GM12878 (cell line): ENCODE data around the gene TAS1R2. TPM values are rescaled to one million over a fixed set of nuclear protein-coding genes. Genes with fewer than 3 reads are reported as not detected.

Source experiments
- ATAC-seq: fragments of 200-7000 bp; cut with Tn5 transposase; 3 replicates; pipeline ENCODE4 v1.9.1; 2020; ENCODE audit warnings: mild to moderate bottlenecking, moderate library complexity
- BruUV-seq: library from RNA; stranded (reverse); fragments of 400-500 nt; replicated peaks from 2 replicates; lab custom pipeline; 2021; lab: Mats Ljungman, UMichigan
- CTCF ChIA-PET: fragments of 300-600 bp; sonication (Branson Sonifier 250); formaldehyde crosslinking; extraction: SDS; loops from one replicate; lab custom pipeline; 2021; ENCODE audit warnings: inconsistent platforms; lab: Yijun Ruan, JAX
- POLR2A ChIA-PET: fragments of 350-600 bp; formaldehyde crosslinking; extraction: SDS; loops from one replicate; lab custom pipeline; 2021; ENCODE audit warnings: inconsistent platforms; lab: Charles Lee
- RAD21 ChIA-PET: fragments of 300-600 bp; sonication (Branson Sonifier 250); formaldehyde crosslinking; loops from one replicate; lab custom pipeline; 2023; ENCODE audit warnings: antibody characterized with exemption; ENCODE audit not compliant: unreplicated experiment; lab: Charles Lee
- SMC1A ChIA-PET: fragments of 300-600 bp; sonication (Branson Sonifier 250); formaldehyde crosslinking; loops from one replicate; lab custom pipeline; 2023; ENCODE audit not compliant: unreplicated experiment, uncharacterized antibody; lab: Charles Lee
- DNase-seq: peaks from one replicate; pipeline ENCODE4 v3.0.0-alpha.2; 2011; ENCODE audit warnings: low read depth, low spot score
- FAIRE-seq: peaks from 3 replicates; lab custom pipeline; 2011; peaks lifted over from hg19 to GRCh38; lab: Jason Lieb, UNC
- H2AFZ ChIP-seq: 2 replicates; pipeline ENCODE4 v1.6.0; 2011; ENCODE audit warnings: low read depth, low read length, control low read depth; ENCODE audit not compliant: control insufficient read depth
- H3K27ac ChIP-seq: 2 replicates; pipeline ENCODE4 v1.5.1; 2011; ENCODE audit warnings: control low read depth; ENCODE audit not compliant: control insufficient read depth, insufficient read depth
- H3K27me3 ChIP-seq, 2 experiments: replicated peaks in 1 of 2; 2 replicates each; pipeline versions ENCODE4 v1.6.0 to v1.6.1; 2011; ENCODE audit warnings: low read length in 1 of 2; ENCODE audit not compliant: control insufficient read depth in 2 of 2, insufficient read depth in 2 of 2
- H3K36me3 ChIP-seq, 2 experiments: 2 replicates each; pipeline ENCODE4 v1.5.1; 2011; ENCODE audit warnings: low read length in 1 of 2; ENCODE audit not compliant: control insufficient read depth in 2 of 2, insufficient read depth in 2 of 2
- H3K4me1 ChIP-seq: 2 replicates; pipeline ENCODE4 v1.6.1; 2011; ENCODE audit warnings: mild to moderate bottlenecking, low read length, moderate library complexity, mixed read lengths; ENCODE audit not compliant: control insufficient read depth, insufficient read depth
- H3K4me2 ChIP-seq: 2 replicates; pipeline ENCODE4 v1.6.0; 2011; ENCODE audit warnings: control low read depth; ENCODE audit not compliant: control insufficient read depth, insufficient read depth
- H3K4me3 ChIP-seq: fragments of 200-600 bp; sonication (generic); 2 replicates; pipeline ENCODE4 v1.5.1; 2016
- H3K79me2 ChIP-seq: 2 replicates; pipeline ENCODE4 v1.6.0; 2011; ENCODE audit warnings: low read length; ENCODE audit not compliant: control insufficient read depth, insufficient read depth
- H3K9ac ChIP-seq: 2 replicates; pipeline ENCODE4 v1.8.0; 2011; ENCODE audit warnings: low read length, control low read depth, mixed read lengths; ENCODE audit not compliant: control insufficient read depth, insufficient read depth
- H3K9me3 ChIP-seq: replicated peaks from 3 replicates; pipeline ENCODE4 v1.5.1; 2011; ENCODE audit warnings: mild to moderate bottlenecking, low read length; ENCODE audit not compliant: control insufficient read depth, insufficient read depth
- H4K20me1 ChIP-seq: 2 replicates; pipeline ENCODE4 v1.6.0; 2011; ENCODE audit not compliant: control insufficient read depth, insufficient read depth
- CEBPZ ChIP-seq: fragments of 150-350 bp; IDR thresholded peaks from 2 replicates; pipeline ENCODE4 v1.6.1; 2016; ENCODE audit warnings: low read depth, low read length
- E2F4 ChIP-seq: IDR thresholded peaks from 2 replicates; pipeline ENCODE4 v1.6.1; 2012; ENCODE audit warnings: low read depth, low read length, improper control_type of control experiment
- GABPA ChIP-seq: IDR thresholded peaks from 2 replicates; pipeline ENCODE4 v1.6.1; 2014; ENCODE audit warnings: antibody characterized with exemption, low read depth, mild to moderate bottlenecking, inconsistent platforms
- IRF4 ChIP-seq: IDR thresholded peaks from 2 replicates; pipeline ENCODE4 v1.6.1; 2011; ENCODE audit warnings: low read depth, low read length
- NR2F1 ChIP-seq: fragments of 450-650 bp; conservative IDR thresholded peaks from 2 replicates; pipeline ENCODE4 v1.6.1; 2017; ENCODE audit warnings: mild to moderate bottlenecking
- SP1 ChIP-seq: IDR thresholded peaks from one replicate; pipeline ENCODE4 v1.6.1; 2011; ENCODE audit warnings: low read depth, low read length
- ZNF217 ChIP-seq: fragments of 450-650 bp; IDR thresholded peaks from 2 replicates; pipeline ENCODE4 v1.6.1; 2017; ENCODE audit warnings: antibody characterized with exemption, mild to moderate bottlenecking
- WGBS: methylation state at CpG from one replicate; pipeline ENCODE4 v1.1.6; 2016; ENCODE audit warnings: low lambda C conversion rate; ENCODE audit not compliant: insufficient replicate concordance, insufficient coverage; ENCODE audit errors: missing lambda C conversion rate; 5-methylcytosine and 5-hydroxymethylcytosine counted together
- in situ Hi-C: fragments of 300-500 bp; cut with MboI; formaldehyde crosslinking; loops from 9 replicates; pipeline ENCODE4 v1.14.3; 2018; ENCODE audit warnings: mixed read lengths
- intact Hi-C: fragments of 100-400 bp; cut with micrococcal nuclease; formaldehyde crosslinking; loops from one replicate; pipeline ENCODE4 v1.14.2; 2022; ENCODE audit not compliant: unreplicated experiment
- polyA plus RNA-seq, 11 experiments: library from polyadenylated mRNA; depleted of rRNA in 4 of 11; unstranded in 6 of 11; stranded (reverse) in 5 of 11; fragments of >200 nt; fragmentation: Nextera tagmentation in 4 of 11; fragmentation: Illumina TruSeq in 1 of 11; extraction: Ambion mirVana in 4 of 11; extraction: Trizol in 1 of 11; gene quantifications; 1 replicate in 1 of 11; 2 replicates in 10 of 11; pipeline versions ENCODE4 v1.2.1 to v1.2.3, GENCODE V29; 2011 to 2016; ENCODE audit warnings: inconsistent platforms in 2 of 11, missing spikeins in 2 of 11, low read depth in 1 of 11
- total RNA-seq, 4 experiments: library from RNA; depleted of rRNA in 3 of 4; stranded (reverse); fragments of >200 nt in 3 of 4; fragmentation: Illumina TruSeq in 1 of 4; extraction: Trizol in 1 of 4; gene quantifications; 2 replicates each; pipeline versions ENCODE4 v1.2.1 to v1.2.3, GENCODE V29; 2013 to 2021

Gene TAS1R2
- total and polyA plus RNA-seq, 10 of the 15 experiments (the other 5 are each of a cell fraction or from before 2014, with no cell fraction given), result not detected

GRCh38 chr1:18796950-18797349 lies 62.5 kb downstream of the TAS1R2 start:
- in situ Hi-C loops, result no loop called here
- TF ChIP-seq ZNF217 (no peak), E2F4 (no peak), NR2F1 (no peak), GABPA (no peak), SP1 (no peak), IRF4 (no peak), CEBPZ (no peak)
- H2AFZ ChIP-seq, result no peak overlapping the region

More at GRCh38 chr1:18796950-18797349, 62.5 kb downstream of the TAS1R2 start:
- no peak overlapping the region for H3K4me2 ChIP-seq
- intact Hi-C loops, result no loop called here
- no TSS peak for BruUV-seq
- H3K79me2 ChIP-seq, result no peaks in the 10 kb centered on the region
- FAIRE-seq, result no peak
- ChIA-PET POLR2A (no interaction called here), SMC1A (no interaction called here), RAD21 (no interaction called here), CTCF (no interaction called here)
- H3K27me3 ChIP-seq, result peaks cover 0 to 4% of the 10 kb centered on the region in 2 experiments; a peak in 3 of 4 replicates
- H3K4me1 ChIP-seq, result no peaks in the 10 kb centered on the region
- no peaks in the 10 kb centered on the region for H3K36me3 ChIP-seq
- no peak overlapping the region for H3K9ac ChIP-seq
- no peak for ATAC-seq
- no peaks in the 10 kb centered on the region for H3K9me3 ChIP-seq
- no peaks in the 10 kb centered on the region for H4K20me1 ChIP-seq
- 2% methylated on average over 3 of the region's 3 CpGs for WGBS
- no peak overlapping the region for H3K4me3 ChIP-seq
- no peak overlapping the region for H3K27ac ChIP-seq
- no peak for DNase-seq
